Activated T-cell treated with anti-CD3 and anti-CD28 coated beads for 4 hours (primary cell): ENCODE data around the gene CLN6.
"Not testable (repeated sequence)": the region's sequence is repeated elsewhere in the genome, so short reads cannot be mapped to it uniquely, and the experiment has no call there.

ENCODE experiments used
- DNase-seq: peaks from one replicate; pipeline ENCODE4 v3.0.0-alpha.2; 2020

CLN6 gene

DNA sequence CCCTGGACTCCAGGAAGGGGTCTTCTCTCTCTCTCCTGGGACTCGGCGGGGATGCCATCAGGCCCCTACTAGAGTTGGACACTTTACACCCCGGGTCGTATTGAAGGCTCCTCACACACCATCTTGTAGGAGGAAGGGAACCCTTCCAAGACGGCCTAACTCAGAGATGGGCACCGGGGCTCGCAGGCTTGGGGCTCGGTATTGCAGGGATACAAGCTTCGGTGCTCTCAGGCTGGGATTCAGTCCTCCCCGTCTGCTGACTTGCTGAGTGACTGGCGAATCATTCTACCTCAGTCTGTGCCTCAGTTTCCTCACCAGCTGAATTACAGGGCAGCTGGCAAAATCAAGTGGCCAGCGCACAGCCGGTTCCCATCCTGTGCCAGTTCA is 24.0 kb downstream of the CLN6 start:
- no peak for DNase-seq

DNA sequence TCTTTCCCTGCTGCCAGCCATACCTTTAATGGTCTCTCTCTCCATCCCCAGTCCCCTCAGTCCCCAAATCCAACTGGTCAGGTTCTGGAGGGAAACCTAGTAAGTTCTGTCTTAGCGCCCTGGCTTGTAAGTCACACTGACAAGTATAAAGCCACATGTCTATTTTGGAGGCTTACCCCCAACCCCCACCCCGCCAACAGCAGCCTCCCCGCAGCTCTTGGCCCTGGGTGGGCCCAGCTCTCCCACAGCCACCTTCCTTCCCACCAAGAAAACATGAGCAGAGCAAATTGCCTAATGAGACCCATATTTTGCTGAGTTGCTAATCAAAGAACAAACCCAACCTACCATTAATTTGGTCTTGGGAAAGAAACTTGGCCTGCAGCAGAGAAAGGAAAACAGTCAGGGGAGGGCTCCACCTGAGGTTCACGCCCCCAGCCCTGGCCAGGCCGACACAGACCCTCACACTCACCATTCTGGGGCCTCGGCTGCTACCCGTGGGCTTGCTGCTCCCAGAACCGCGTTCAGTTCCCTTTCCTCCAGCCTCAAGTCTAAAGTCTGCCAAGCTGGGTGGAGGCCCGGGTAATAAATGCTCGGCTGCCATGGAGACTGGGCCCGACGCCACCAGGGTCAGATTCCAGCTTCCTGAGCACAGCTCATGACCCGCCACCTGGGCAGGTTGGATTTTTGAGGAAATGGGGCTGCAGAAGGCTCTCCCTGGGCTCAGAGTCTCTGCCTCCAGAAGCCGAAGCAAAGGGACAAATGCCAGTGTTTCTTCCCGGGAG is 24.6 kb downstream of the CLN6 start, which contains the start of gene CALML4:
Gene CALML4 (minus strand): TSS at position 557 of the 782 bp plus-strand sequence. CDS start 85 bp downstream, at position 472.
- no peak for DNase-seq

- no peak for DNase-seq
Observed at GRCh38 chr15:68204361-68204760, 25.2 kb downstream of the CLN6 start.

GRCh38 chr15:68203956-68204355 is 25.6 kb downstream of the CLN6 start:
- no peak for DNase-seq

DNA sequence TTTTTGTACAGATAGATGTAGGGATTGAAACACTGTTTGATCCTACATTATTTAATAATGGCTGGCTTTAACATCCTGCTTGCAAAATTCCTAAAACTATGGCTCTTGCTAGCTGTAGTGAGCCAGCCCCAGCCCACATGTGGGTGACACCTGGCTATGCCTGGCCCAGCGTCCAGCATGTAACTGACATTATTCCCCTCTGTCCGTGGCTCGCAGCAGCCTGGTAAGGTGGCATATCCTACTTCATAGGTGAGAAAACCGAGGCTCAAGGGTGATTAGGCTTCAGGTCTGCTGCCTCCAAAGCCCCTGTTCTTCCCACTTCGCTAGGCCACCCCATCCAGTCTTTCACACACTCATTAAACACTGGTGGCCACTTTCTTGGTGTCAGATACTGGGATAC is 26.0 kb downstream of the CLN6 start:
- no peak for DNase-seq

DNA sequence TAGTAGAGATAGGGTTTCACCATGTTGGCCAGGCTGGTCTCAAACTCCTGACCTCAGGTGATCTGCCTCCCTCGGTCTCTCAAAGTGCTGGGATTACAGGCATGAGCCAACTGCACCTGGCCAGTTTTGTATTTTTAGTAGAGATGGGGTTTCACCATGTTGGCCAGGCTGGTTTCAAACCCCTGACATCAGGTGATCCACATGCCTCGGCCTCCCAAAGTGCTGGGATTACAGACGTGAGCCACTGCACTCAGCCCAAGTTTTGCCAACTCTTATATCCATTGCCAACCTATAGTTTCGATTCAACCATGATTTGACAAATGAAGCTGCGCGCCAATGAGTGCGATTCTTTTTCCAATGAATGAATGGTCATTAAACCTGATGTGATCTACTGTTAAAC is 26.5 kb downstream of the CLN6 start:
- DNase-seq = not testable (repeated sequence)

DNA sequence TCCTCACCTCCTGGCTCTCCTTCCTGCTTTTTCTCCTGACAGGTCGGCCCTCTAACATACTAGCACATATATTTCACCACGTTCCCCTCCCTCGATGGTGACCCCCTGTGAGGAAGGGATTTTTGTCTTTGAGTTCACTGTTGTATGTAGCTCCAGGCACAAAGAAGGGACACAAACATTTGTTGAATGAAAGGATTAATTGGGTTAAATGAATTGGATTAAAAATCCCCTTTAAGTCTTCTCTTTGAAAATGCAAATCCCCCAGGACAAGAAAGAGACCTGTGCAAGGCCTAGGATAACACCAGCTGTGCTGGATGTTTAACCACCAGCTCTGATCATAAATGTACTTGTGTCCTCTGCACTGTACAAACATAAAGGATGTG is 27.7 kb downstream of the CLN6 start:
- no peak for DNase-seq

DNA sequence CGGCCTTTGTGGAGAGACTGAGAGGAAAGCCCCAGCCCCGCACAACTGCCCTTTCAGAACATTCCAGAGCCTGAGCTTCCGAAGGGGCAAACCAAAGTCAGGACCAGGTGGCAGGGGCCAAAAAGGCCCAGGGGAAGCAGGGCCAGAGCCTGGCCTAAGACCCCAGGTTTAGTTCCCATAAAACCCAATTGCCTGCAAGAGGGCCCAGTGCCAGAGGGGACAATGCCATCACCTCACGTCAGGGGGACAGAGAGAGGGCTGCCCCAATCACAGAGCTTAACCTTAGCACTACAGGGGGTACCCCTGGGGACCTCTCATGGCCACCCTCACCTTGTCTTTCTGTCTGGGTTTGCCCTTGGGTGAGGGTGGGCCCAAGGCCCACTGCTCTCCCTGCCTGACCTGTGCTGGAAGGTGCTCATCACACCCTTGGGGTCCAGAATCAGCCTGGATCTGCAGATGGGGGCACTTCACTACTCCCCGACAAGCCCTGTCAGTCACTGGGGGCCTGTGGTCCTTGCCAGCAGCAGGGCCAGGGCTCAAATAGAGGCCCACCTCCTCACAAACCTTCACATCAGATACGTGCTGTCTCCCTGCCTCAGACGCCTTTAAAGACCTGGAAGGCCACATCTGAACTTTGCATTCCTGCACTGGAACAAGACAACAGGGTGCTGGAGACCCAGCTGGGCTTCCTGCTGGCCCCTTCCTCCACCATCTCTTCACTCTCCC is 28.2 kb downstream of the CLN6 start:
- no peak for DNase-seq

- DNase-seq = no peak
Observed at GRCh38 chr15:68200016-68200861, 29.3 kb downstream of the CLN6 start.

DNA sequence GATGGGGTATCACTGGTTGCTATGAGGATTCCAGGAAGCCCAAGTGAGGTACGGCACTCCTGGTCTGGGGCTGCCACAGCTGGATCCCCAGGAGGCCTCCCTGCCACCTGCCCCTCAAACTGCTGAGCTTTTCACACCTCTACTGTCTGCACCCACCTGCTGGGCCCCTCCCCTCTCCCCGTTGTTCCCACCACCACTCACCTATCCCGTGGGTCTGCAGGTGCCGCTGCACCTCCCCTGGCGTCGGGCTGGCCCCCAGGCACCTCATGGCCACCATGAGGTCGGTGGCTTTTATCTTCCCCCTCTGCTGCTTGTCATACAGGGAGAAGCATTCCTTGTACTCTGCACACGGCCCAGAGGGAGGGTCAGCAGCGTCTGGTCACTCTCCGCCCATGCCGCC is 30.2 kb downstream of the CLN6 start:
- DNase-seq = no peak

DNA sequence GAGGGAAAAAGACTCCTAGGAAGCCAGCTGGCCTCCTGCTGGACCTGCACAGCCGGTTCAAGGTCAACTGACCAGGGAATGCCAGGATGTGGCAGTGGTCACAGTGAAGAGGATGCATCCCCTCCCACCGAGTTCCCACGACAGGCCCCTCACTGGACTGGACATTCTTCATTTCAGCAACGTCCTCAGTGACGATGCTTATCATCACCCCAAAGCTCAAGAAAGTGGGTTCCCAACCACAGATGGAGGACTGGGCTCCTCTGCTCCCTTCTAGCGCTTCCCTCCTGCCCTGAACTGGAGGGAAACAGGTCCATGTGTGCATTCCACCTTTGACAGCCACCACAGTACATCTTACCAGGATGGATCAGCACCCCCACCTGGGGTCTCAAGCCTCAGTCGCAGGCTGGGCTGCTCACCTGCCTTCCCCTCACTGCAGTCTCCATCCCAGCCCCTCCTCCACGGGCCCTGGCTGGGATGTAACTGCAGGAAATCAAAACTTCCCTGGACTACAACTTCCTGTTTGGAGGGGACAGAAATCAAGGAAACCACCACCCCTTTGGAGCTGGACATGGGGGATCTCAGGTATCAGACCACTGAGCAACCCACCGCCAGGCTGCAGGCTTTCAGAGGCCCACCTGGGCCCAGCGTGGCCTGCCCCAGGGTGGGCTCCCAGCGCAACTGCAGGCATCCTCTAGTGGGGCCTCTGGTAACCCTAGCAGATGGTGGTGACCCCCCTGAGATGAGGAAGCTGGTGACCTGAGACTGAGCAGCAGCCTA is 31.7 kb downstream of the CLN6 start:
- no peak for DNase-seq

DNA sequence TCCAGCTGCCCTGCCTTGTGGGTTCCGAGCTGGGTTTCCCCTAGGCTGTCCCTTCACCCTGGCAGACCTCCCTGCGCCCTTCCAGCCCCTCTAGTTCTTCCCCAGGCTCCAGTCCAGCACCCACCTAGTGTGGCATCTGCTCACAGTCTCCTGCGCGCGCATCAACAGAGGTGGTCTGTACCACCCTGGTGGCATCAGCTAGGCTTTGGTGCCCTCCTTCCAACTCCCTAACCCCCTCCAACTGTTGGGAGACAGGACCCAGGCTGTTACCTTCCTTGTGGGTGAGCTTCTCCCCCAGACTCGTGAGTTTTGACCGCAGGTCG is 32.4 kb downstream of the CLN6 start:
- no peak for DNase-seq

DNA sequence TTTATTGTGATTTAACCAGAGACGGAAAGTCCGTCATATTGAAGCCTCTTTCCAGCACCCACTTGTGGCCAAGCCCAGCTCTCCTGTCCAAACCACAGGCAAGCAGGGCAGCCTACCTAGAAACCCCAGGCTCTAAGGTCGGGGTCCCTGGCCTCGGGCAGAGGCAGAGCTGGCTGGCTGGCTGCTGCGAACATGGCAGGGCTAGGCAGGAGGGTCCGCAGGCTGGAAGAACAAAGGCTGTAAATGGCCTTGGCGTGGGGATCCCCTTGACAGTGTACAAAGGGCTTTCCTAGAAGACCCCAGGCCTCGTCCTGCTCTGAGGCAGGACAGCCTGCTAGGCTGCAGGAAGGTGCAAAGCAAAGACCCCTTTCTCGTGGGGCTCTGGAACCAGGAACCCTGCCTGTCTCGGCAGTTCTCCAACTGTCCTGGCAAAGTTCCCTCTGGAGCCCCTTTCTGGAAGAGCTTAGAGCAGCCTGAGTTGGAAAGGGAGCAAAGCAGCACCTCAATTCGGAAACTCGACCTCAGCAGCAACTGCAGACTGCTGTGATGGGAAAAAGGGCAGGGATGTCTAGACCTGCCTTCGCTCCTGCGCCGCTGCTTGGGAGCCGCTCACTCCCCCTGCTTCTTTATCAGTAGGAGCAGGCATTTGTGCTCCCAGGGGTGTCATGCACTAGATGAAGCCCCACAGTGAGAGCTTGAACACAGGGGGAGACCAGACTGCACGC is 32.9 kb downstream of the CLN6 start:
- no peak for DNase-seq

DNA sequence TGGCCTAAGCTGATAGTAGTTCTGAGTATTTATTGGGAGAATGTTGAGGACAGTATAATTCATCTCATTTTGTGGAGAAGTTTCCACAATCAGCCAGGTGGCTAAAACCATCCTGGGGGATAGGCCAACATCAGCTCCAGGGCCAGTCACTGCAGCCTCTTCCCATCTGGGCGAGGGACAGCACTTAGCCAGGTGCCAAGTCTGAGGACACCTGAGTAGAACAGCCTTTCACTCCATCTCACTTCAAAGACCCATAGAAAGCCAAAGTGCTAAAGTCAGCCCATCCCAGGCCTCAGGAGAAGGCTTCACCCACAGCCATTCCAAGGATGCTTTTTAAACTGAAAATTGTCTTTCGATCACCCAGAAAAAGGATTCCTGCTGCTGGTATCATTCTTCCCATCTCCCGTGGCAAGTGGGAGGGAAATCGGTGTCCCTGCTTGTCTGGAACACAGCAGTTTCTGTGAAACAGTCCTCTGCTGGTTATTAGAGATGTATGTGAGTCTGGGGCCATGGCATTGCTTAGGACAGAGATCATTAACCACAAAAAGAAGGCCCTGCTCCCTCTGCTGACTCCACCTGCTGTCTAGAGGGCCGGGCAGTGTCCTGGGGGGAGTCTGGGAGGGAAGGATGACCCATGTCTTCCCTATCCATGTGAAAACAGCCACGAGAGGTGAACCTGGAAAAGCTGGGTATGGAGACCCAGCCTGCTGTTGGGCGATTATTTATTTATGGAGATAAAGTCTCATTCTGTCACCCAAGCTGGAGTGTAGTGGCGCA is 34.0 kb downstream of the CLN6 start:
- DNase-seq = no peak

GRCh38 chr15:68192804-68193486 is 36.6 kb downstream of the CLN6 start:
- DNase-seq = no peak

DNA sequence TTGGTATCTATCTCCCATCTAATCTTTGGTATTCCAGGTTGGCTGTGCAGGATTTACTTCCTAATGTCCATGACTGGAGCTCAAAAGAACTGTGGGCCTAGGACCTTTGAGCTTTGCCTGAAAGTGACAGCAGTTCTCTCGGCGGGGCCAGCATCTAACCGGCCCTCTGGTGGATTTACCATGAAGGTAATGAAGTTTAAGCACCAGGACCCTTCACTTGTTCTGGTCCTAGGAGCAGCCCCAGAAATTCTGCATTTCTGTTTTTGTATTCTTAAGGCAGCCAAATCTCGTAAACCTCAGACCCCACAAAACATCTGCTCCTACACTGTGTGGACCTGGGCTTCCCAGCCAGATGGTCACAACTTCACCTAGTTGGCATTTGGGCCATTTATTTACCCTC is 37.4 kb downstream of the CLN6 start:
- DNase-seq = no peak

GRCh38 chr15:68191555-68191954 is 38.0 kb downstream of the CLN6 start:
- no peak for DNase-seq

DNA sequence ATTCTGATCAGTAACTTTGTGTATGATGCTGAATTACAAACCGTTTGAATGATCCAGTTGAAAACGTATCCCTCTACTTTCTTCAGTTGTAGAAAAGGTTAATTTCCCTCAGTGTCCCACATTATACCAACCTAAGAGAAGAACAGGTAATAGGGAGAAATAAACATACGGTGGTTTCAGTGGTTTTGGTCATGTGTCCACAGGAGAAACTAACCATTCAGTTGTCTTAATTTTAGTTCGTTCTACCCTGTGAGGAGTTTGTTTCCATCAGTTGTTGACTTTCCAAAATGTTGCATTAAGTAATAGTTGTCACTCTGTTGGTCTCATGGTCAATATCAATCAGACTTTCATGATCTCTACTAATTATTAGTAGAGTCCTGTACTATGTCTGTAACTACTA is 39.5 kb downstream of the CLN6 start:
- no peak for DNase-seq

- DNase-seq = no peak
Observed at GRCh38 chr15:68188647-68189046, 40.9 kb downstream of the CLN6 start.

DNA sequence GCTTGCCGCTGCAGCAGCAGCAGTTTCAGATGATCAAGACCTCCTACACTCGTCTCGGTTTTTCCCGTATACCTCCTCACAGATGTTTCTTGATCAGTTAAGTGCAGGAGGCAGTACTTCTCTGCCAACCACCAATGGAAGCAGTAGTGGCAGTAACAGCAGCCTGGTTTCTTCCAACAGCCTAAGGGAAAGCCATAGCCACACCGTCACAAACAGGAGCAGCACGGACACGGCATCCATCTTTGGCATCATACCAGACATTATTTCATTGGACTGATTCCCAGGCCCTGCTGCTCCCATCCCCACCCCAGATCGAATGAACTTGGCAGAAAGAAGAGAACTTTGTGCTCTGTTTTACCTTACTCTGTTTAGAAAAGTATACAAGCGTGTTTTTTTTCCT is 42.0 kb downstream of the CLN6 start:
- DNase-seq = no peak
